Right cardiac atrium (tissue), 5 donors: Measurements from ENCODE around the gene SCMH1. TPM values are rescaled to one million over a fixed set of nuclear protein-coding genes. Genes with fewer than 3 reads are reported as not detected.

Experiments used
- ATAC-seq, 2 donors: fragments of 200-7000 bp; cut with Tn5 transposase; one replicate each; pipeline versions ENCODE4 v1.8.0 to v1.9.1; 2020; ENCODE audit warnings: moderate library complexity in 2 of 2, mild to moderate bottlenecking in 1 of 2
- DNase-seq, 3 donors: peaks; one replicate each; pipeline ENCODE4 v3.0.0-alpha.2; 2020
- H3K27ac ChIP-seq: one replicate; pipeline ENCODE4 v1.5.1; 2013; ENCODE audit warnings: mild to moderate bottlenecking, low read length, control low read depth, moderate library complexity
- H3K27me3 ChIP-seq: one replicate; pipeline ENCODE4 v1.6.1; 2013; ENCODE audit not compliant: control insufficient read depth, insufficient read depth
- H3K4me1 ChIP-seq: one replicate; pipeline ENCODE4 v1.6.1; 2013; ENCODE audit warnings: low read length; ENCODE audit not compliant: control insufficient read depth, insufficient read depth
- H3K4me3 ChIP-seq: one replicate; pipeline ENCODE4 v1.5.1; 2013; ENCODE audit warnings: low read length, control low read depth
- H3K9me3 ChIP-seq: one replicate; pipeline ENCODE4 v1.6.1; 2013; ENCODE audit warnings: low read length; ENCODE audit not compliant: control insufficient read depth
- WGBS: extraction: QIAGEN DNeasy Blood & Tissue Kit; methylation state at CpG from one replicate; pipeline ENCODE4 v1.1.7; 2013; 5-methylcytosine and 5-hydroxymethylcytosine counted together
- intact Hi-C, 4 donors: fragments of 100-400 bp; cut with DNase I; formaldehyde crosslinking; loops; one replicate each; pipeline versions ENCODE4 v1.11.0 to v1.14.0; 2022 to 2023
- polyA plus RNA-seq: library from polyadenylated mRNA; stranded (reverse); fragments of 200-250 nt; gene quantifications from one replicate; pipeline ENCODE4 v1.2.3, GENCODE V29; 2013
- total RNA-seq, 4 donors: library from RNA; stranded (reverse); fragmentation: NEBNext Ultra II Directional; extraction: Animal tissue kit (Norgen Biotek cat#: 25700); gene quantifications; one replicate each; pipeline ENCODE4 v1.2.1, GENCODE V29; 2021
- donor health status: healthy with polysubstance abuse.
- donor health status: DM: no; HTN: yes; CAD: no.
- donor health status: DM: no; HTN: no; CAD: no.
- donor health status: DM: no; HTN: yes; CAD: no; lungs with severe emphysema.
- donor health status: DM: yes; HTN: yes; CAD: no.

Gene SCMH1
- total and polyA plus RNA-seq, 5 donors: 42.6 to 66.5 (median 54.5) TPM

DNA sequence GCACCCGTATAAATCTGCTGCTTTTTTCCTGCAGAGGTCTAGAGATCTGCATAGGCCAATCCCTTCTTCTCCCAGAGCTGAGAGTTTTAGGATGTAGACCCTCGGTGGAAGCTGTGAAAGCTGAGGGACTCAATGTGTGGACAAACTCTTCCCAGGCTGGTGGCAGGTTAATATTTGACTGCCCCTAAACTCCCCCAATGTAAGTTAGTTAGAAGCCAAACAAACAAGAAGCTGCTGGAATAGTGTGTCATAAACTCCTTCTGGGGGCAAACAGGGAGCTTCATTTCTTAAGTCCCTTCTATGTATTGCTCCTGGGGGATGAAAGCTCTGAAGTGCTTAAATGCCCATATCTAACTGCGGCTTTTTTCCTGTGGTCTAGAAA lies 72.3 kb downstream of the SCMH1 start:
- intact Hi-C loops: no loop called here
- 98% methylated on average over 3 of the region's 3 CpGs for WGBS
- H3K9me3 ChIP-seq: no peaks in the 10 kb centered on the region

DNA sequence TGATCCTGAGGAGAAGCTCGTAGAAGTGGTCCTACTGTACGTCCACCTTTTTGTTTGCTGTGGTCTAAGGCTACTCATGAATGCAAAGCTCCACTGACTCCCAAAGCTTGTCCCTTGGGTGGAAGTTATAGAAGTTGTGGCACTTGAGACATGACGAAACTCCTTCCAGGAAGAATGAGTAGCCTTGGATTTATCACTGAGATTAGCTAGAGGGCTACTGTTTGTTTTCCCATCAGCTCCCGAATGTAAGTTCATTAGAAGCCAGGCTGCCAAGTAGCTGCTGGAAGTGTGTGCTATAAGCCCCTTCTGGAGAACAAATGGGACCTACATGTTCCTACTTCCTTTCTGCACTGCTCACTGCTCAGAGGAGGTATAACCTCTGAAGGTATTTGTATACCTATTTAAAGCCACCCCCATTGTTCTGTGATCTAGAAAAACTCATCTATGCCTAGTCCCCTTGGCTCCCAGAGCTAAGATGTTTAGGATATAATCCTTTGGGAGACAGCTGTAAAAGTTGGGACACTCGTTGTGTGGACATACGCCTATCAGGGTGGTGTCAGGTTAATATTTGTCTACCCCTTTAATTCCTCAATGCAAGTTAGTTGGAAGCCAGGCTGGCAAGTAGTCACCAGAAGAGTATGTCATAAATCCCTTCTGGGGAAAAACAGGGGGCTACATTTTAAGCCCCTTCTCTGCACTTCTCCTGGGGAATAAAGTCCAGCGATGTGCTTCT lies 72.9 kb downstream of the SCMH1 start:
- H3K4me1 ChIP-seq: no peaks in the 10 kb centered on the region
- no peaks in the 10 kb centered on the region for H3K27me3 ChIP-seq
- ATAC-seq (no peak), DNase-seq (no peak)
- no peaks in the 10 kb centered on the region for H3K9me3 ChIP-seq
- H3K4me3 ChIP-seq: no peak overlapping the region
- WGBS: 96% methylated on average over 7 of the region's 7 CpGs
- intact Hi-C loops: no loop called here
- no peak overlapping the region for H3K27ac ChIP-seq

More for the DNA sequence above, 72.3 kb downstream of the SCMH1 start:
- Histone ChIP-seq H3K4me3 (no peak overlapping the region), H3K27ac (no peak overlapping the region), H3K27me3 (no peaks in the 10 kb centered on the region), H3K4me1 (no peaks in the 10 kb centered on the region)
- DNase-seq (no peak), ATAC-seq (no peak)

DNA sequence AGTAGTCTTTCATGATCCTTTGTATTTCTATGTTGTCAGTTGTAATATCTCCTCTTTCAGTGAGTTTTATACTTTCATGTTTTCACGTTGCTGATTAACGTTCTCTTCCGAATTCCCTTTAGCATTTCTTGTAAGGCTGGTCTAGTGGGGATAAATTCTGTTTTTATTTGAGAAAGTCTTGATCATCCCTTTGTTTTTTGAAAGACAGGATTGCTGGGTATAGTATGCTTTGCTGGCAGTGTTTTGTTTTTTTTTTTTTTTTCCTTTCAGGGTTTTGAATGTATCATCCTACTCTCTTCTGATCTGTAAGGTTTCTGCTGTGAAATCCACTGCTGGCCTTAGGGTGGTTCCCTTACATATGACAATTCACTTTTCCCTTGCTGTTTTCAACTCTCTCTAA lies 74.4 kb downstream of the SCMH1 start:
- 98% methylated on average over 3 of the region's 3 CpGs for WGBS
- intact Hi-C loops: no loop called here
- Histone ChIP-seq H3K27ac (no peak overlapping the region), H3K4me3 (no peak overlapping the region), H3K27me3 (no peaks in the 10 kb centered on the region), H3K4me1 (no peaks in the 10 kb centered on the region), H3K9me3 (no peaks in the 10 kb centered on the region)
- ATAC-seq (no peak), DNase-seq (no peak)

- Histone ChIP-seq H3K4me1 (no peaks in the 10 kb centered on the region), H3K9me3 (no peaks in the 10 kb centered on the region), H3K4me3 (no peak overlapping the region), H3K27me3 (no peaks in the 10 kb centered on the region), H3K27ac (no peak overlapping the region)
- 98% methylated on average over 2 of the region's 2 CpGs for WGBS
- ATAC-seq: no peak
- intact Hi-C loops: no loop called here
- no peak for DNase-seq
These were observed 77.4 kb downstream of the SCMH1 start for GRCh38 chr1:41164727-41165126.

- no peak overlapping the region for H3K27ac ChIP-seq
- no peaks in the 10 kb centered on the region for H3K9me3 ChIP-seq
- DNase-seq: no peak
- H3K4me3 ChIP-seq: no peak overlapping the region
- no peak for ATAC-seq
- H3K27me3 ChIP-seq: no peaks in the 10 kb centered on the region
- H3K4me1 ChIP-seq: no peaks in the 10 kb centered on the region
- WGBS: 91% methylated on average over 3 of the region's 3 CpGs
- intact Hi-C loops: no loop called here
These were observed 79.7 kb downstream of the SCMH1 start for GRCh38 chr1:41162441-41162840.

DNA sequence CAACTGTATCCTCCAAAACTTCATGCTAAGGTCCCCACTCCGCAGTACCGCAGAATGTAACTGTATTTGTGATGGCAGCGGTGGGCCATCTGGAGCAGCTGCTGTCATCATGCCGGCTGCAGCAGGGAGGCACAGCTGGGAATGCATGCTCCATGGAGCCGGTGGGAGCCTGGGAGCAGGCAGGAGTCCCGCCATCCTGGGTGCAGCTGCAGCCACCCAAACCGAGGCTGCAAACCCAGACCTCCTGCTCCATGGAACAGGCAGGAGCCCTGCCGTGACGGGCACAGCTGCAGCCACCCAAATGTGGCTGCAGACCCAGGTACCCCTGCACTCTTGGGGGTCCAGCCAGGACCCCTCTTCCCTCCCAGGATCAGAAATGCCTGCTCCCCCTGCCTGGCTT lies 80.3 kb downstream of the SCMH1 start:
- H3K27me3 ChIP-seq: no peaks in the 10 kb centered on the region
- no peak overlapping the region for H3K4me3 ChIP-seq
- ATAC-seq (peak; percentile 23 to 25), DNase-seq (peak in 1 of 3 donors; percentile 39)
- H3K27ac ChIP-seq: no peak overlapping the region
- WGBS: 87% methylated on average over 9 of the region's 9 CpGs
- no peaks in the 10 kb centered on the region for H3K9me3 ChIP-seq
- H3K4me1 ChIP-seq: no peaks in the 10 kb centered on the region
- intact Hi-C loops: no loop called here

- no peaks in the 10 kb centered on the region for H3K9me3 ChIP-seq
- peaks cover 1% of the 10 kb centered on the region for H3K4me1 ChIP-seq
- no peak for DNase-seq
- 53% methylated on average over 3 of the region's 3 CpGs for WGBS
- no peak for ATAC-seq
- no peak overlapping the region for H3K27ac ChIP-seq
- H3K27me3 ChIP-seq: no peaks in the 10 kb centered on the region
- intact Hi-C loops: no loop called here
- no peak overlapping the region for H3K4me3 ChIP-seq
These were observed 81.5 kb downstream of the SCMH1 start for GRCh38 chr1:41160498-41161110.

DNA sequence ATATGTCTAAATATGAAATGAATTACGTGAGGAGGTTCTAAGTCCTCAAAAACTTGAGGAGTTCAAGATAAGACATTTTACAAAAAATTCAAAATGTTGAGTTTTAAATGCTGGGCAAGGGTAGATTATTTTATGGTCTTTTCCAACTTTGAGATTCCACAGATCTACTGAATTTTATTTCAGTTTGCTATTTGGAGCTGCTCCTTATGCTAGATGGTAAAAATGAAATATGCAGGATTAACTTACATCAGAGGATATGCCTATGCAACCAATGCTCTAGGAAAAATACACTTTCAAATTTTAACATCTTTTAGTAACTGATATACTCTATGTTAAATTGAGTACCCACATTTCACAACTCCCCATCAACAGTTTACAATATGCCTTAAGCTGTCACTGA lies 83.1 kb downstream of the SCMH1 start:
- DNase-seq (no peak), ATAC-seq (no peak)
- Histone ChIP-seq H3K27me3 (no peaks in the 10 kb centered on the region), H3K4me3 (no peak overlapping the region), H3K27ac (no peak overlapping the region), H3K4me1 (peaks cover 1% of the 10 kb centered on the region), H3K9me3 (no peaks in the 10 kb centered on the region)
- intact Hi-C loops: no loop called here
- 82% methylated on average over 1 of the region's 1 CpG for WGBS

DNA sequence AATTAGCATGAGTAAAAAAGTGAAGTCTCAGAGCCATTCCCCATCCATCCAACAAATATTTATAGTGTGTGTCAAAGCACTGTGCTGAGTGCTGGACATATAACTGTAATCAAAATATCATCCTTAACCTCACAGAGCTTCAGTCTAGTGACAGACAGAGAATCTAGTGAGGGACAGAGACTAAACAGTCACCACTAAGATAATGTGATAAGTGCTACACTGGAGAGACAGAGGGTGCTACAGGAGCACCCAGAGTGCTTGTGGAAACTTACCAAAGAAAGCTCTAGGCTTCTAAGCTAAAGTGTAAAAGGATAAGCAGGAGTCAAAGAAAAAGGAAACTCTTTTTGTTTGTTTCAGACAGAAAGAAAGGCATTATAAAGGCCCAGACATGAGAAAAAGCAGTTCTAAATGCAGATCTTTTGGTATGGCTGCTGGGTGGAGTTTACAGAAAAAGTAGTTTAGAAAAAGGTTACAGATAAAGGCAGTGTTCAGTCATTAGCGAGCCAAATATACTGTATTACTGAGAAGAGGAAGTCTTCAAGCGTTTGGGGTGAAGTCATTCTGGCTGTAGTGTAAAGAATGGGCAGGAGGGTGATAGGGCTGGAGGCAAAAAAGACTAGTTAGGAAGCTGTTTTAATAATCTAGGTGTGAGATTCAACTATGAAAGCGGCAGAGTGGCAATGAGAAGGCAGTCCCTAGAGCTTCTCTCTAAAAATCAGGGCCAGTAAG lies 83.8 kb downstream of the SCMH1 start:
- Histone ChIP-seq H3K27me3 (no peaks in the 10 kb centered on the region), H3K4me3 (no peak overlapping the region), H3K27ac (no peak overlapping the region), H3K4me1 (peaks cover 1% of the 10 kb centered on the region), H3K9me3 (no peaks in the 10 kb centered on the region)
- intact Hi-C loops: no loop called here
- no peak for DNase-seq
- WGBS: 56% methylated on average over 3 of the region's 3 CpGs
- ATAC-seq: peak; percentile 40 to 64

GRCh38 chr1:41155105-41155504 lies 87.0 kb downstream of the SCMH1 start:
- no peak for ATAC-seq
- H3K4me3 ChIP-seq: no peak overlapping the region
- WGBS: 93% methylated on average over 1 of the region's 1 CpG
- no peaks in the 10 kb centered on the region for H3K9me3 ChIP-seq
- H3K27ac ChIP-seq: no peak overlapping the region
- intact Hi-C loops: no loop called here
- H3K4me1 ChIP-seq: peaks cover 1% of the 10 kb centered on the region
- no peak for DNase-seq
- H3K27me3 ChIP-seq: no peaks in the 10 kb centered on the region

GRCh38 chr1:41153750-41154274 lies 88.3 kb downstream of the SCMH1 start:
- intact Hi-C loops: no loop called here
- Histone ChIP-seq H3K27ac (no peak overlapping the region), H3K4me3 (no peak overlapping the region), H3K9me3 (no peaks in the 10 kb centered on the region), H3K4me1 (peaks cover 1% of the 10 kb centered on the region), H3K27me3 (no peaks in the 10 kb centered on the region)
- no peak for DNase-seq
- ATAC-seq: no peak
